NCI-H2029 treated with DMSO at 0.1 percent for 48 hours (cell line): Measurements from ENCODE around the gene FMC1.
"Not testable (repeated sequence)": the region's sequence is repeated elsewhere in the genome, so short reads cannot be mapped to it uniquely, and the experiment has no call there.

Experiments
- DNase-seq: peaks from one replicate; lab custom pipeline; 2025; lab: John Stamatoyannopoulos, UW

FMC1 gene

GRCh38 chr7:139341058-139341775 lies at the start of gene FMC1:
Gene FMC1, plus strand, starts transcription at chr7:139341337. Its CDS starts 48 bp downstream, at chr7:139341385.
- DNase-seq, result peak; percentile 77

DNA sequence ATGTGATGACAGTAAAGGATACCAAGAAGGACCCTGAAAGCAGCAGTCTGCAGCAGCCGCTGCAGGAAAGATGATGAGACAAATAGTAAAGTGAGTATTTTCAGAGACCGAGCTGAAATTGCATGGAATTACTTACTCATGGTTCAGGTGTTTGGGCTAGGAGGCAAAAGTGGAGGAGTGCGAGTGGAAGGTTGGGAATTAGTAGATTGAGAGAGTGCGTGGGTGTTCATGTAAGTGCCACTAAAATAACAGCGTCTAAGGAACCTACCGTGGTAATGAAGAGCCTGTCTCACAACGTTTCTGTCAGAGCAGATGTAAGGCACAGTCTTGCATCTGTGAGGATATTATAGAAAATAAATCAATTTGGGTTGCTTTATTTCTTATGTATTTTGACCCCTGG lies 48.3 kb upstream of the FMC1 start:
- DNase-seq, result no peak

GRCh38 chr7:139293534-139293933 lies 47.6 kb upstream of the FMC1 start:
- no peak for DNase-seq

GRCh38 chr7:139294241-139294640 lies 46.9 kb upstream of the FMC1 start:
- DNase-seq, result no peak

DNA sequence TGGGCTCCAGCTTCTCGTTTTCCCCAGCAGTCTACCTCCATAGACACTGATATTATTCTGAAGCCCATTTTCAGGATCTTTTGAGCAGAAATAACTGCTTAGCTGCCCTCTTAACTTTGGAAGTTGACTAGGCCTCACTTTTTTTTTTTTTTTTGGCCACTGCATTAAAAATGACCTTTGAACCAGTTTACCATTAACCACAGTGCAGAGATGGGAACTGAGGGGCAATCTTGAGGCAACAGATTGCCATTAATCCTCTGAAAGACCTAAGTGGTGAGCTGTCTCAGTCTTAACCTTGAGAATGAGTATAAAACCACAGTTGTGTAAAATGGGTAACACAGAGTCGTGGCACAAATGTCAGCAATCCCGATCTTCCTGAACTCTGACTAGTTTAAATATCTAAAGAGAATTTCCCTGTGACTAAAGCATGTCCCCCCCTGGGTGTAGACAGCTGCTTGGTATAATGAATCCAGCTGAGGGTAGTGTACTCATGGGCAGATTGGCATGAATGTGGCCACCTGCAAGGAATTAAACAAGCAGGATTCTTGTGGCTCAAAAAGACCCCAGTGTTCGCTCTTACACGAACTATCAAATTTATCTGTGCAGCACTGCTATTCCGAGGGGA lies 46.1 kb upstream of the FMC1 start:
- no peak for DNase-seq

GRCh38 chr7:139297795-139298194 lies 43.3 kb upstream of the FMC1 start:
- no peak for DNase-seq

- no peak for DNase-seq
Observed at GRCh38 chr7:139299296-139299695, 41.8 kb upstream of the FMC1 start.

DNA sequence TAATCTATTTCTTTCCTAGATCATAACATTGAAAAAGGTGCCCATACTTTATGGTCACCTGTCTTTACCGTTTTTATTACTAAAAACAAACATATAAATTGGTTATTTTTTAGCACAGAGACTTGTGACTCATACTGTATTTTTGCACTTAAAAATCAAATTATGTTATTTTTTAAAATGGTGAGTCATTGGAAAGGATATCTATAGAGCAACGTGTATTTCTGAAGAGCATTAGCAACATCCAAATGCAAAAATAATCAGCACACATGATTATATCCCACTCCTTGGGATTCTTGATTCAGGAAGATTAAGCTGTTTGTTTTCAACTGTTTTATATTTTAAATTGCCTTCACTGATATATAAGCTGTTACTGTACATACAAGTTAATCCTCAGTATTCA lies 40.7 kb upstream of the FMC1 start:
- no peak for DNase-seq

DNA sequence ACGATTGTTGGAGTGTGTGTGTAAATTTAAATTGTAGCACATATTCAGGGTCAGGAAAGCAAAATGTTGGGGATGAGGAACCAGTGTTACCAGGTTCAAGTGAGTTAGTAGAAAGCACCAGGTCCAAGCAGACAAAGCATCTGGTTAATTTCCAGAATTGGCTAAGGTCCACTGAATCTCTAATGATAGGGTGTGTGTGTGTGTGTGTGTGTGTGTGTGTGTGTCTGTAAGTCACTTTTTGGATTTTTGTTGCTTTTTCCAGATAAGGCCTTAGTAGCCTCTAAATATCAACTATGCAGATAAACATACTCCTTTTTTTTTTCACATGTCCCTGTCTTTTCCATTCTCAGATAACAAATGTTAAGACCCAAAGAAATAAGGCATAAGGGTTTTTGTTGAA lies 36.6 kb upstream of the FMC1 start:
- no peak for DNase-seq

DNA sequence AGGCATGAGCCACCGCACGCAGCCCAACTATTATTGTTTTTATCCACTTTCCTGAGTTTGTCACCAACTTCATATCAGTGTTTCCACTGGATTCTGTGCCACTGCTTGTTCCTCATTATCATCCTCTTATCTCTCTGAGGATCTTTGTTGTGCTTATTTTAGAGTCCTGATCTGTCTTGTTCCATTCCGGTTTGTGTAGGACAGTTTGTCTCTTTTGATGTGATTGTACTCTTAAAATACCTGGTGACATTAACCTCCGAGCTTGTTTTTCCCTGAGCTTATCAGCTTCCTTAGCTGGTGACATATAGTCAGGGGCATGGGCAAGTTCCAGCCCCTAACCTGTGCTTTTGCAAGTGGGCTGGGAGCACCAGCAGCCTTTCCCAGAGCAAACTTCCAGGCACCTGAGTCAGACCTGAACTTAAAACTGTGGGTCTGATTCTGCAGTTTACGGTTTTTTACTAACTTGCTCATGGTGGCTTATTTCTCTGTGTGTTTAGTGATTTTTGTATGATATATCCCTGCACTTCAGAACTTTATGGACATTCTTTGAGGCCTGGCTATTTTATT lies 23.1 kb upstream of the FMC1 start:
- DNase-seq, result no peak

DNA sequence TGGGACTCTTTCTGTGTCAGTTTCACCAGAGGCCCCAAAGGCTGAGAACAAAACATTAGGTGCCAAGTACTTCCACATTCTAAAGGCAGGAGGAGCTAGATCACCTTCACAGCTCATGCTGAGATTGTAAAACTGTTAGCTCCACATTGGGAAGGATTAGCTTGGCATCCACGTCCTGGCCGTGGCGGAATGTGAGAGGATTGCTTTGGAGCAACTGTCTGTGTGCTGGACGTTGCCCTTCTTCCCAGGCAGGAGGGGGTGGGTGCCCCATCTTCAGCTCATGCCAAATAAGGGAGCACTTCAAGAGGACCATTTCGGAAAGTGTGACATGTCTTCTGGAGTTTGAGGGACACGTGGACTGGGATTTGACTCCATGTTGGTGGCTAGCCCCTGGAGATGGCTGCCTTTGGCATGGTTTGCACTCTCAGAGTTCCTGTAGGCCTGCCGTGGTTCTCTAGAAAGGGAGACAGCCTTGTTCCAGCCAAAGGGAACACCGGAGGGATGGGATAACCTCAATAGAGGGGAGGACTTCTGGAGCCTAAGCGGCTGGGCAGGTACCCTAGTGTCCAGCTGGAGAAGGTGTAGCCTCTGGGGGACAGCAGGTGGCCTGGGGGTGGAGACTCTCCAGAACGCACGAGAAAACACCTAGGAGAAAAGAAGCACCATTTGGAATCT lies 19.9 kb upstream of the FMC1 start:
- DNase-seq, result no peak

GRCh38 chr7:139324709-139325108 lies 16.4 kb upstream of the FMC1 start:
- not testable (repeated sequence) for DNase-seq

DNA sequence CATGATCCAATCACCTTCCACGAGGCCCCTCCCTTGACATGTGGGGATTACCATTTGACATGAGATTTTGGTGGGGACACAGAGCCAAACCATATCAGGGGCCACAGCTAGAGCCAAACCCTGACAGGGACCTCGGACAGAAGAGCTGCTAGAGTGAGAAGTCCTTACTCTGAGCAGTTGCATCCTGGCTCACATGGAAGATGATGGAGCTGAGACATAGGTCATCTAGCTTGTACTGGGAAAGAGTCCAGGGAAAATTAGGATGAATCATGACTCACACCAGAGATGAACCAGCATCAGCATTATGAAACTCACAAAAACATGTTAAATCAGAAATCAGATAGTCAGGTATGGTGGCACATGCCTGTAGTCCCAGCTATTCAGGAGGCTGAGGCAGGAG lies 12.8 kb upstream of the FMC1 start:
- no peak for DNase-seq

DNA sequence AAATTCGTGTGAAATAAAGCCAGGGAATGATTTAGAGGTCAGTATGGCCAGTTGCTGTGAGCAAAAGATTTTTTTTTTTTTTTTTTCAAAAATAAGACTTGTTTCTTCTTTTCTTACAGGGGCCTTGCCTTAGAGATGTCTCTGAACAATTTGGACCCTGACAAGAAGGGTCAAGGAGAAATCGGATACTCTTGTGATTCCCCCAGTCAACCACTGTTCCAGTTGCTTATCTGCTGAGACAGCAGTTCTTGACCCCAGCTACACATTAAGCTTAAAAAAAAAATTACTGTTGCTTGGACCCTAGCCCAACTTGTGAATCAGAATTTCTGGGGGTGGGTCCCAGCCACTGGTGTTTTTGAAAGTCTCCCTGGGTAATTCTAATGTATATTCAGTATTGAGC lies 12.0 kb upstream of the FMC1 start:
- no peak for DNase-seq

- DNase-seq, result no peak
Observed at GRCh38 chr7:139330333-139331030, 10.7 kb upstream of the FMC1 start.

DNA sequence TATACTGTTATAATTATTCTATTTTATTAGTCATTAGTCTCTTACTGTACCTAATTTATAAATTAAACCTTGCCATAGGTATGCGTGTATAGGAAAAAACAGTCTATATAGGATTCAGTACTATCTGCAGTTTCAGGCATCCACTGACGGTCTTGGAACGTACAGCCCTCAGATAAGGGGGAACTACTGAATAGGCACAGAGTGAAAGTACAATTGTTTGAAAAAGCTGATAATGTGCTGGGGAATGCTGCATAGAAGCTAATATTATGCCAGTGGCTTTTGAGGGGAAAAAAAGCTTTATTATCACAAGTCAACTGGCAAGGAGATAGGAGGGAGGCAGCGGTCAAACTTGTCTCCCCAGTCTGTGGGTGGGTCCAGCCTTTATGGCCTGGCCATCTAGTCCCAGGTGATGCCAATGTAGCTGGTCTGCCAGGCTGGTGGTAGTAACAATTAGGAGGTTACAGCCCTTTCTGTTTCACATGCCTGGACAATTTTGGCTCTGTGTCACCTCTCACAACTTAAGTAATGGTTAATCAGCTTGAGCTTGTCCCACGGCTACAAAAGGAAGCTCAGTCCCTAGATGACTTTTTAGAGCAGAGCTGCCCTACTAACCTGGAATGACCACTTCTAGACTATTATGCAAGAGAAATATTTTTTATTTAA lies 8.3 kb upstream of the FMC1 start:
- DNase-seq, result no peak

DNA sequence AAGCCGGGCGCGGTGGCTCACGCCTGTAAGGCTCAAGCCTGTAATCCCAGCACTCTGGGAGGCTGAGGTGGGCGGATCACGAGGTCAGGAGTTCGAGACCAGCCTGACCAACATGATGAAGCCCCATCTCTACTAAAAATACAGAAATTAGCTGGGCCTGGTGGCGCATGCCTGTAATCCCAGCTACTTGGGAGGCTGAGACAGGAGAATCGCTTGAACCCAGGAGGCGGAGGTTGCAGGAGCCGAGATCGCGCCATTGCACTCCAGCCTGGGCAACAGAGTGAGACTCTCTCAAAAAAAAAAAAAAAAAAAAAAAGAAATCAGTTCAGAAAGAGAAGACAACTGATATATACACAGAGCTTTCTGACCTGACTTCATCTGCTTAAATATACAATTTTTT lies 7.7 kb upstream of the FMC1 start:
- not testable (repeated sequence) for DNase-seq

DNA sequence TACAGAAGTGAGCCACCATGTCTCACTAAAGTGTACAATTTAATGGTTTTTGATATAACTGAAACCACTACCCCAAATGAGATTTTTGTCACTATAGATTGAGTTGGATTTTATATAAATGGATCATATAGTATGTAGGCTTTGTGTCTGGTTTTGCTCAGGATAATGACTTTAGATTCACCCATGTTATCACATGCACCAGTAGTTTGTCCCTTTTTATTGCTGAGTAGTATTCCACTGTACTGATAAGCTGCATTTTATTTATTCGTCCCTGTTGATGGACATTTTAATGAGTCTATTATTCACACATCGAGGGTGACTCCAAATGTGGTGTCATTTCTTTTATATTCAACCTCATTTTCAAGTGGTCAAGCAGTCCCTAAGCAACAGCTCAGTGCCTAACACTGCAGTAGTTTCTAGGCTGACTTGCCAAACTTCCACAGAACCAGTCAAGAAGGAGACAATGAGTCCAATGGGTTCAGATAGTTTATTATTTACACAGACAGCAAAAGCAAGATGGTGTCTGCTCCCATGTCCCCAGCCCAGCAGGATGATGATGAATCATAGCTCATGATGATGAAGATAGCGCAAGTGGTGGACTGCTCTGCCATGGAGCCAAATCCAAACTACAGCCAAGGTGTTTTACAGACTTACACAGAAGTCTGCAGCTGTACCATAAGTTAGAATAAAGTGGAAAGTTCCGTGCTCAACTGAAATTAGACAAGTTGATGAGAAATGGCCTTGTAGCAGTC lies 6.6 kb upstream of the FMC1 start:
- no peak for DNase-seq

- no peak for DNase-seq
Observed at GRCh38 chr7:139339025-139339424, 2.1 kb upstream of the FMC1 start.

- DNase-seq, result no peak
Observed at GRCh38 chr7:139339698-139340036, 1.5 kb upstream of the FMC1 start.
